ENCODE data around the gene KRT86. TPM values are rescaled to one million over a fixed set of nuclear protein-coding genes. Genes with fewer than 3 reads are reported as not detected.

The KRT86 gene
- total and polyA plus RNA-seq, 2 experiments from 2014 or later, result 0.16 TPM; not detected in 1

DNA sequence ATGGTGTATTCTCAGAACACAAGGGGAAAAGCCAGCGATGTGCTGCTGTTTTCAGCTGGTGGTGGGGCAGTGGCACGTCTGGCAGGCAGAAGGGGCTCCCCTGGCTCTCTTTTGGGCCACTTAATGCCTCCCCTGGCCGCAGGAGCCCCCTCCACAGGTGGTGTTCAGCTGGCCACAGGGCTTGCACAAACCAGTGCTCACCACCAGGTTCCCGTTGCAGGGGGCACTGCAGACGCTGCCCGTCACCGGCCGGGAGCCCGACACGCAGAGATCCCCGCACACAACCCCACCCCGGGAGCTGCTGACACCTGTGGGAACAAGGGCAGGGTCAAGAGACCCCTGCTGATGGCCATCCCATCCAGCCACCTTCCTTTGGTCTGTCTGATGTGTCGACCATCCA lies 40.1 kb downstream of the KRT86 start:
- Histone ChIP-seq H3K36me3 (ENCODE audit: insufficient read depth) (no peaks in the 10 kb centered on the region), H3K4me3 (no peak overlapping the region), H3K4me2 (no peak overlapping the region), H3K27me3 (ENCODE audit: insufficient read depth) (peaks cover 12% of the 10 kb centered on the region), H3K9me2 (ENCODE audit: insufficient read depth) (no peaks in the 10 kb centered on the region), H3K27ac (ENCODE audit: low read depth) (no peak overlapping the region), H3K4me1 (ENCODE audit: insufficient read depth) (no peaks in the 10 kb centered on the region), H3F3A (replicated peaks; ENCODE audit: low read depth) (no peaks in the 10 kb centered on the region), H2AFZ (no peak overlapping the region), H4K20me1 (replicated peaks; ENCODE audit: insufficient read depth) (no peaks in the 10 kb centered on the region), H3K79me2 (replicated peaks; ENCODE audit: insufficient read depth) (no peaks in the 10 kb centered on the region)
- H3K27me3 Mint-ChIP-seq (ENCODE audit: insufficient read depth, low read depth, poor library complexity), result peaks cover 11% of the 10 kb centered on the region
- no peaks in the 10 kb centered on the region for H3K9me3 Mint-ChIP-seq
- no peak overlapping the region for H3K27ac Mint-ChIP-seq
- no peaks in the 10 kb centered on the region for H3K4me1 Mint-ChIP-seq
- peak; percentile 18 for DNase-seq (ENCODE audit: low spot score)
- TF ChIP-seq NANOG (IDR thresholded peaks at IDR 0.05; ENCODE audit: borderline replicate concordance) (no peak), JUNB (IDR thresholded peaks at IDR 0.05; ENCODE audit: unreplicated experiment) (no peak), ZNF114 (CRISPR knock-in tag; IDR thresholded peaks at IDR 0.05) (no peak), EZH2 (IDR thresholded peaks at IDR 0.05; ENCODE audit: low read depth, unreplicated experiment) (no peak), STAT1 (IDR thresholded peaks at IDR 0.05; ENCODE audit: unreplicated experiment) (no peak), EZH2phosphoT487 (IDR thresholded peaks at IDR 0.05; ENCODE audit: unreplicated experiment) (no peak), ZNF331 (CRISPR knock-in tag; IDR thresholded peaks at IDR 0.05; ENCODE audit: low read depth) (no peak), POLR2AphosphoS5 (IDR thresholded peaks at IDR 0.05; ENCODE audit: low read depth) (no peak), CREB1 (CRISPR knock-in tag; IDR thresholded peaks at IDR 0.05; ENCODE audit: low read depth) (no peak)
- TF ChIP-seq, protein P1, sequence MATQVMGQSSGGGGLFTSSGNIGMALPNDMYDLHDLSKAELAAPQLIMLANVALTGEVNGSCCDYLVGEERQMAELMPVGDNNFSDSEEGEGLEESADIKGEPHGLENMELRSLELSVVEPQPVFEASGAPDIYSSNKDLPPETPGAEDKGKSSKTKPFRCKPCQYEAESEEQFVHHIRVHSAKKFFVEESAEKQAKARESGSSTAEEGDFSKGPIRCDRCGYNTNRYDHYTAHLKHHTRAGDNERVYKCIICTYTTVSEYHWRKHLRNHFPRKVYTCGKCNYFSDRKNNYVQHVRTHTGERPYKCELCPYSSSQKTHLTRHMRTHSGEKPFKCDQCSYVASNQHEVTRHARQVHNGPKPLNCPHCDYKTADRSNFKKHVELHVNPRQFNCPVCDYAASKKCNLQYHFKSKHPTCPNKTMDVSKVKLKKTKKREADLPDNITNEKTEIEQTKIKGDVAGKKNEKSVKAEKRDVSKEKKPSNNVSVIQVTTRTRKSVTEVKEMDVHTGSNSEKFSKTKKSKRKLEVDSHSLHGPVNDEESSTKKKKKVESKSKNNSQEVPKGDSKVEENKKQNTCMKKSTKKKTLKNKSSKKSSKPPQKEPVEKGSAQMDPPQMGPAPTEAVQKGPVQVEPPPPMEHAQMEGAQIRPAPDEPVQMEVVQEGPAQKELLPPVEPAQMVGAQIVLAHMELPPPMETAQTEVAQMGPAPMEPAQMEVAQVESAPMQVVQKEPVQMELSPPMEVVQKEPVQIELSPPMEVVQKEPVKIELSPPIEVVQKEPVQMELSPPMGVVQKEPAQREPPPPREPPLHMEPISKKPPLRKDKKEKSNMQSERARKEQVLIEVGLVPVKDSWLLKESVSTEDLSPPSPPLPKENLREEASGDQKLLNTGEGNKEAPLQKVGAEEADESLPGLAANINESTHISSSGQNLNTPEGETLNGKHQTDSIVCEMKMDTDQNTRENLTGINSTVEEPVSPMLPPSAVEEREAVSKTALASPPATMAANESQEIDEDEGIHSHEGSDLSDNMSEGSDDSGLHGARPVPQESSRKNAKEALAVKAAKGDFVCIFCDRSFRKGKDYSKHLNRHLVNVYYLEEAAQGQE (IDR thresholded peaks at IDR 0.05; ENCODE audit: unreplicated experiment), result no peak
- TF ChIP-seq, protein P2, sequence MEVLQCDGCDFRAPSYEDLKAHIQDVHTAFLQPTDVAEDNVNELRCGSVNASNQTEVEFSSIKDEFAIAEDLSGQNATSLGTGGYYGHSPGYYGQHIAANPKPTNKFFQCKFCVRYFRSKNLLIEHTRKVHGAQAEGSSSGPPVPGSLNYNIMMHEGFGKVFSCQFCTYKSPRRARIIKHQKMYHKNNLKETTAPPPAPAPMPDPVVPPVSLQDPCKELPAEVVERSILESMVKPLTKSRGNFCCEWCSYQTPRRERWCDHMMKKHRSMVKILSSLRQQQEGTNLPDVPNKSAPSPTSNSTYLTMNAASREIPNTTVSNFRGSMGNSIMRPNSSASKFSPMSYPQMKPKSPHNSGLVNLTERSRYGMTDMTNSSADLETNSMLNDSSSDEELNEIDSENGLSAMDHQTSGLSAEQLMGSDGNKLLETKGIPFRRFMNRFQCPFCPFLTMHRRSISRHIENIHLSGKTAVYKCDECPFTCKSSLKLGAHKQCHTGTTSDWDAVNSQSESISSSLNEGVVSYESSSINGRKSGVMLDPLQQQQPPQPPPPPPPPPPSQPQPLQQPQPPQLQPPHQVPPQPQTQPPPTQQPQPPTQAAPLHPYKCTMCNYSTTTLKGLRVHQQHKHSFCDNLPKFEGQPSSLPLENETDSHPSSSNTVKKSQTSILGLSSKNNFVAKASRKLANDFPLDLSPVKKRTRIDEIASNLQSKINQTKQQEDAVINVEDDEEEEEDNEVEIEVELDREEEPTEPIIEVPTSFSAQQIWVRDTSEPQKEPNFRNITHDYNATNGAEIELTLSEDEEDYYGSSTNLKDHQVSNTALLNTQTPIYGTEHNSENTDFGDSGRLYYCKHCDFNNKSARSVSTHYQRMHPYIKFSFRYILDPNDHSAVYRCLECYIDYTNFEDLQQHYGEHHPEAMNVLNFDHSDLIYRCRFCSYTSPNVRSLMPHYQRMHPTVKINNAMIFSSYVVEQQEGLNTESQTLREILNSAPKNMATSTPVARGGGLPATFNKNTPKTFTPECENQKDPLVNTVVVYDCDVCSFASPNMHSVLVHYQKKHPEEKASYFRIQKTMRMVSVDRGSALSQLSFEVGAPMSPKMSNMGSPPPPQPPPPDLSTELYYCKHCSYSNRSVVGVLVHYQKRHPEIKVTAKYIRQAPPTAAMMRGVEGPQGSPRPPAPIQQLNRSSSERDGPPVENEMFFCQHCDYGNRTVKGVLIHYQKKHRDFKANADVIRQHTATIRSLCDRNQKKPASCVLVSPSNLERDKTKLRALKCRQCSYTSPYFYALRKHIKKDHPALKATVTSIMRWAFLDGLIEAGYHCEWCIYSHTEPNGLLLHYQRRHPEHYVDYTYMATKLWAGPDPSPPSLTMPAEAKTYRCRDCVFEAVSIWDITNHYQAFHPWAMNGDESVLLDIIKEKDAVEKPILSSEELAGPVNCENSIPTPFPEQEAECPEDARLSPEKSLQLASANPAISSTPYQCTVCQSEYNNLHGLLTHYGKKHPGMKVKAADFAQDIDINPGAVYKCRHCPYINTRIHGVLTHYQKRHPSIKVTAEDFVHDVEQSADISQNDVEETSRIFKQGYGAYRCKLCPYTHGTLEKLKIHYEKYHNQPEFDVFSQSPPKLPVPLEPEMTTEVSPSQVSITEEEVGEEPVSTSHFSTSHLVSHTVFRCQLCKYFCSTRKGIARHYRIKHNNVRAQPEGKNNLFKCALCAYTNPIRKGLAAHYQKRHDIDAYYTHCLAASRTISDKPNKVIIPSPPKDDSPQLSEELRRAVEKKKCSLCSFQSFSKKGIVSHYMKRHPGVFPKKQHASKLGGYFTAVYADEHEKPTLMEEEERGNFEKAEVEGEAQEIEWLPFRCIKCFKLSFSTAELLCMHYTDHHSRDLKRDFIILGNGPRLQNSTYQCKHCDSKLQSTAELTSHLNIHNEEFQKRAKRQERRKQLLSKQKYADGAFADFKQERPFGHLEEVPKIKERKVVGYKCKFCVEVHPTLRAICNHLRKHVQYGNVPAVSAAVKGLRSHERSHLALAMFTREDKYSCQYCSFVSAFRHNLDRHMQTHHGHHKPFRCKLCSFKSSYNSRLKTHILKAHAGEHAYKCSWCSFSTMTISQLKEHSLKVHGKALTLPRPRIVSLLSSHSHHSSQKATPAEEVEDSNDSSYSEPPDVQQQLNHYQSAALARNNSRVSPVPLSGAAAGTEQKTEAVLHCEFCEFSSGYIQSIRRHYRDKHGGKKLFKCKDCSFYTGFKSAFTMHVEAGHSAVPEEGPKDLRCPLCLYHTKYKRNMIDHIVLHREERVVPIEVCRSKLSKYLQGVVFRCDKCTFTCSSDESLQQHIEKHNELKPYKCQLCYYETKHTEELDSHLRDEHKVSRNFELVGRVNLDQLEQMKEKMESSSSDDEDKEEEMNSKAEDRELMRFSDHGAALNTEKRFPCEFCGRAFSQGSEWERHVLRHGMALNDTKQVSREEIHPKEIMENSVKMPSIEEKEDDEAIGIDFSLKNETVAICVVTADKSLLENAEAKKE (CRISPR knock-in tag; IDR thresholded peaks at IDR 0.05), result no peak
- TF ChIP-seq, protein P3, sequence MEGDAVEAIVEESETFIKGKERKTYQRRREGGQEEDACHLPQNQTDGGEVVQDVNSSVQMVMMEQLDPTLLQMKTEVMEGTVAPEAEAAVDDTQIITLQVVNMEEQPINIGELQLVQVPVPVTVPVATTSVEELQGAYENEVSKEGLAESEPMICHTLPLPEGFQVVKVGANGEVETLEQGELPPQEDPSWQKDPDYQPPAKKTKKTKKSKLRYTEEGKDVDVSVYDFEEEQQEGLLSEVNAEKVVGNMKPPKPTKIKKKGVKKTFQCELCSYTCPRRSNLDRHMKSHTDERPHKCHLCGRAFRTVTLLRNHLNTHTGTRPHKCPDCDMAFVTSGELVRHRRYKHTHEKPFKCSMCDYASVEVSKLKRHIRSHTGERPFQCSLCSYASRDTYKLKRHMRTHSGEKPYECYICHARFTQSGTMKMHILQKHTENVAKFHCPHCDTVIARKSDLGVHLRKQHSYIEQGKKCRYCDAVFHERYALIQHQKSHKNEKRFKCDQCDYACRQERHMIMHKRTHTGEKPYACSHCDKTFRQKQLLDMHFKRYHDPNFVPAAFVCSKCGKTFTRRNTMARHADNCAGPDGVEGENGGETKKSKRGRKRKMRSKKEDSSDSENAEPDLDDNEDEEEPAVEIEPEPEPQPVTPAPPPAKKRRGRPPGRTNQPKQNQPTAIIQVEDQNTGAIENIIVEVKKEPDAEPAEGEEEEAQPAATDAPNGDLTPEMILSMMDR (conservative IDR thresholded peaks at IDR 0.05; ENCODE audit: low read depth in 2 of 2), result no peak
- TF ChIP-seq, protein P4, sequence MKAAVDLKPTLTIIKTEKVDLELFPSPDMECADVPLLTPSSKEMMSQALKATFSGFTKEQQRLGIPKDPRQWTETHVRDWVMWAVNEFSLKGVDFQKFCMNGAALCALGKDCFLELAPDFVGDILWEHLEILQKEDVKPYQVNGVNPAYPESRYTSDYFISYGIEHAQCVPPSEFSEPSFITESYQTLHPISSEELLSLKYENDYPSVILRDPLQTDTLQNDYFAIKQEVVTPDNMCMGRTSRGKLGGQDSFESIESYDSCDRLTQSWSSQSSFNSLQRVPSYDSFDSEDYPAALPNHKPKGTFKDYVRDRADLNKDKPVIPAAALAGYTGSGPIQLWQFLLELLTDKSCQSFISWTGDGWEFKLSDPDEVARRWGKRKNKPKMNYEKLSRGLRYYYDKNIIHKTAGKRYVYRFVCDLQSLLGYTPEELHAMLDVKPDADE (IDR thresholded peaks at IDR 0.05), result no peak
- ATAC-seq, result peak; percentile 18; the same call in 1 of the 3 replicates
- no peak overlapping the region for H3K4me3 Mint-ChIP-seq
- no peaks in the 10 kb centered on the region for H3K36me3 Mint-ChIP-seq (ENCODE audit: low read depth)
